Left renal cortex interstitium (tissue), 4 donors: ENCODE data around the gene SULF2. TPM values are rescaled to one million over a fixed set of nuclear protein-coding genes. Genes with fewer than 3 reads are reported as not detected.

Experiments
- DNase-seq, 4 donors: peaks; one replicate each; pipeline ENCODE4 v3.0.0-alpha.2; 2013; ENCODE audit warnings: low read depth in 4 of 4, low spot score in 2 of 4, missing footprints in 1 of 4
- polyA plus RNA-seq, 4 donors: library from polyadenylated mRNA; unstranded; fragments of 120-200 nt; gene quantifications; one replicate each; pipeline ENCODE4 v1.2.1, GENCODE V29; 2013; ENCODE audit not compliant: insufficient read length in 4 of 4

Gene SULF2
- polyA plus RNA-seq, 4 donors: 67.0 to 103 (median 76.0) TPM

- DNase-seq: no peak
Observed at GRCh38 chr20:47675190-47676142, 109.8 kb downstream of the SULF2 start.

DNA sequence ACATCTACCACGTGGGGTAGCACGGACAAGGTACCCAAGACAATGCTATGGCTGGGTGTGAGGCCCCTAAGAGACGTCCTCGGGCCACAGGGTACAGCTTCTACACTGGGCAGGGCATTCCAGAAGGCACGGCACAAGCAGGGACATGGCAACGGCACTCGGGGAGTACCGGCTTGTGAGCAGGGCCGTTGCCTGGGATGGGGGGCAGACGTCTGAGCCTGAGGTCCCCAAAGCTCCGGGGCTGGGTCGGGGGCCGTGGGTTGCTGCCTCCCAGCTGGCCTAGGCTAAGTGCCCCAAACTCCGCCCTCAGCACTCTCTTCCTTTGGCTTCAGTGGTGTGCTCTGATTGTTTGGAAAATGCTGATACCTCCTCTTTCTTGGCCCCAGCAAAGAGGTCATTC is 110.6 kb downstream of the SULF2 start:
- no peak for DNase-seq

DNA sequence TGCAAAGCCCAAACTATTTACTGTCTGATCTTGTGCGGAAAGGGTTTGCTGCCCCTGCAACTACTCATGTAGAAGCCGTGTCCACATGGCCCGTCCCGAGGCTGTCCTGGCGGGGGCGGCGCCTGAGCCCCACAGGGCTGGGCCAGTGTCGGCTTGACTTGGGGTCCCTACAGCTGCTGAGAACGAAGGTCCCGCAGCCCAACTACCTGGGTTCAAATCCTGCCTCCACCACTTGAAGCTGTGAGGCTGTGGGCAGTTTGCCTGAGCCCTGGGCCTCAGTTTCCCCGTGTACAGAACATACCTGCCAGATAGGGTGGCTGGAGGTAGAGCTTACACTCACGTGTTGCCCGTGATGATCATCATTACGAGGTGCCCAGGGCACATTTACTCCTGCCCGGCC is 111.1 kb downstream of the SULF2 start:
- DNase-seq: no peak

DNA sequence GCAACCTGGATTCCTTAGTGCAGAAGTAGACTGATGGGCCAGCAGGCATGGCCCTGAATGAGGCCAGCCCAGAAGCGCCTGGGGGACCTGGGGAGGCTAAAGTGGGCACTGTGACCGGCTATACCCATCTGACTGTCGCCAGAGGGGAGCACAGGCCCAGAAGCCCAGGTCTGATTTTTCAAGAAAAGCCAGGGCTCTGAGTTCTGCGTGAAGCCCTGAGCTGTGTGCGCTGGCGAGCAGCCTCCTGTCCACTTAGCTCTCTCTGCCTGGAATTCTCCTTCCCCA is 111.7 kb downstream of the SULF2 start:
- DNase-seq: no peak

GRCh38 chr20:47672886-47673670 is 112.2 kb downstream of the SULF2 start:
- no peak for DNase-seq

- DNase-seq: no peak
Observed at GRCh38 chr20:47672166-47672565, 113.1 kb downstream of the SULF2 start.

DNA sequence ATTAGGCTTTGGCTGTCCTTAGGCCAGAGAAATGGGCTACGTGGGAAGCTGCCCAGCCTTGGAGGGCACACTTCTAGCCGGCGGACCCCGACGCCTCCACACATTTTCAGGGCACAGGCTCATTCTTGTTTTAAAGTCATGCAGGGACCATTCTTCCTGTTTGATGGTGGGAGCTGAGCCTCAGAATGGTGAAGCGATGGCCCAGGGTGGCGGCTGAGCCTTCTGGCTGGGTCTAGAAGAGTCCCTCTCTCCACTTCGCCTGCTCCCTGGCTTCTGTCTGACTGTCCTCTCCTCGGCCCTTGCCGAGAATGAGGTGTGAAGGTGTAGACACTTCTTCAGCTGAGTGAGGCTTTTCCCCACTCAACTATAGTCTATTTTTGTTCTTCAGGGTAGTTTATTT is 114.4 kb downstream of the SULF2 start:
- DNase-seq: no peak

- no peak for DNase-seq
Observed at GRCh38 chr20:47669927-47670890, 115.1 kb downstream of the SULF2 start.

- DNase-seq: no peak
Observed at GRCh38 chr20:47669489-47669888, 115.8 kb downstream of the SULF2 start.

DNA sequence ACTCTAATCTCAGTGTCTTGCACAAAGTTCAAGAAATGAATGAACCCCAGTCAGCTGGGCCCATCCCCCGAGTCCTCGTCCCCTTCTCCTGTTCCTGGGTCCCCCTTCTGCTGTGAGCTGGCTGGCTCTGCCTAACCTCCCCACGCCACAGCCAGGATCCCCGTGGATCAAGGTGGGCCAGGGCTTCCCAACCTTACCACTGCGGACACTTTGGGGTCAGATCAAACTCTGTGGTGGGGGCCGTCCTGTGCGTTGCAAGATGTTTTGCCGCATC is 116.2 kb downstream of the SULF2 start:
- DNase-seq: no peak

- no peak for DNase-seq
Observed at GRCh38 chr20:47668313-47669151, 116.7 kb downstream of the SULF2 start.

- DNase-seq: no peak
Observed at GRCh38 chr20:47667531-47668312, 117.6 kb downstream of the SULF2 start.

GRCh38 chr20:47667086-47667485 is 118.2 kb downstream of the SULF2 start:
- no peak for DNase-seq

- no peak for DNase-seq
Observed at GRCh38 chr20:47666304-47666703, 119.0 kb downstream of the SULF2 start.

DNA sequence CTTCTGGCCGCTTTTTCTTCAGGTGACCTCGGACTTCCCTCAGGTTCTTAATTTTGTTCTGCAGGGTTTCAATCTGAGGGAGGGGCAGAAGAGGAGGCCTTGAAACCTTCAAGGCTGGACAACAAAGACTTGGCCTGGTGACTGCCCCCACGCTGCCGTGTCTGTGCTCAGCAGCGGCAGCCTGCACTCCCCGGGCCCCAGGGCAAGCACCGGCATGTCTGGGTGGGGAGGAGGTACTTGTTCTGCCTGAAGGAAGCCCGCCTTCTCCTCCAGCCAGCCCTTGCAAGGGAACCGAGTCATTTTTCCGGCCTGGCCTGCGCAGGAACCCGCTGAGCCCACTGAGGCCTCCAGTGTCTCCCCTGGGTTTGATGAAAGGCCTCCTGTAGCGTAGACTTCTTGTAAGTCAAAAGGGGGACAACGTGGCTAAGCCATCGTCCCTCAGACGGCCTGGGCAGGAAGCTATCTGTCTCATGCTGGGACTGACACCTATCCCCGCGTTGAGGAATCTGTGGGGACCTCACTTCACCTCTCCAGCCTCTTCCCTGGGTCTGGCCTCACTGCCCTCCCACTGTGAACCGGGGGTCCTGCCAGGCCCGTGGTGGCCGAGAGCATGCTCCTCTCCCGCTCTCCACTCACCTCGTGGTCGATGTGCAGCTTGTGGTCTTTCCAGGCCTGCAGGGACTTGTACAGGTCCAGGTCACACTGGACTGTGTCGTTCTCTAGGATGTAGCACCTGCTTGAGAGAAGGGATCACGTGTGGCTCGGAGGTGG is 119.9 kb downstream of the SULF2 start:
- no peak for DNase-seq

DNA sequence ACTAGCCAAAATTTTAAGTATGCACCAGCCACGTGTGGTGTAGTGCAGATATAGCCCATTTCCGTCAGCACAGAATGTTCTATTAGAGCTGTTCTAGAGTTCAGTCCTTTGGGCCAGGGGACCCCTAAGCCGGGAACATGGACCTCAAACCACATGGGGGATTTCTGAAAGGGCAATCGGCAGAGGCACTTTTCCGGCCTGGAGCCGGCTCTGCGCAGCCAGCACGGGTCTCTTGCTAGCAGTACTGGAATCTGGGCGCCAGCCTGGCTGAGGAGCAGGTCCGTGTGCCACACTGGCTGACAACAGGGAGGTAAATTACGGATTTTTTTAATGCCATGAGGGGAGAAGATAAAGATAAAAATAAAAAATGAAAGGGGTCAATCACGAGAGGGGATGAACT is 120.5 kb downstream of the SULF2 start:
- DNase-seq: no peak

DNA sequence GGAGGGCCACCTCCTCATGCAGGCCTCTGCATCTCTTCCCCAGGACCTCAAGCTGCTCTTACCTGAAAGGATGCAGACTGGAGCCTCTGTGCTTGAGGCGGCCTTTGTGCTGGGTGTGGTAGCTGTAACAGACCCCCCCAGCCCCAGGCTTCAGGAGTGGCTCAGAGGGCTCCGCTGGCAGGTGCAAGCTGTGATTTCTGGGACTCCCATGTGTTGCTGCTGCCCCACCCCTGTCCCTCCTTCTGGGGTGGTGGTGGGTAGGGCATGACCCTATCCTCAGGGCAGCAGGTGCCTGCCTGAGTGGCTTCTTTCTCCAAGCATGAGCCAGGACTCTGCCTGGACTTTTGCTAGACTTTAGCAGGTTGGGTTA is 121.2 kb downstream of the SULF2 start:
- DNase-seq: no peak

GRCh38 chr20:47663354-47664067 is 121.8 kb downstream of the SULF2 start:
- peak in 2 of 4 donors; percentile 58 to 66 for DNase-seq
